SH-SY5Y (cell line): Measurements from ENCODE around the gene ADM2.

Experiments
- GATA2 ChIP-seq: IDR thresholded peaks from 2 replicates; pipeline ENCODE4 v1.6.1; 2011; ENCODE audit warnings: mild to moderate bottlenecking, low read depth, low read length
- GATA3 ChIP-seq: IDR thresholded peaks from 2 replicates; pipeline ENCODE4 v1.6.1; 2011; ENCODE audit warnings: low read depth, mild to moderate bottlenecking, low read length, moderate library complexity

DNA sequence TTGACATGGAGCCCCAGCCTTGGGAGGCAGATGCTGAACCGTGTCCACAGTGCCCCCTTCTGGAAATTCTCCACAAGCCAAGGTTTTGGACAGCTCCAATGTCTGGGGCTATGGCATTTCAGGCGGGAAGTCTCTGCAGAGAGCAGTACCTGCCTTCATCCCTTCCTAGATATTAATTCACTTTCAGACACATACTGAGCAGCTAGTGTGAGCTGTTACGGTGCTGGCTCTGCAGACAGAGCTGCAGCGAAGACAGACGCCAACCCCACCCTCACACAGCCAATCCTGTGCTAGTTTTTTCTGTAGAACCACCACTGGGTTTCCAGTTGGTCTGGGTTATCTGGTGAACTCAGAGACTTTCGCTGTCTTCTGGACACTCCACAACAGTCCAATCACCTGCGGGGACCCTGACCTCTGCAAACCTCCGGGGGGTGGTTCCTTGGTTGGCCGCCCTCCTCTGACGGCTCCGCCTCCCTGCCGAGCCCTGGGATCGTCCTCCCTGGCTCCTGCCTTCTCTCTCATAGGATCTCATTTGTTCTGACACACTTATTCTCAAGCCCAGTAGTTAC, 17.1 kb downstream of the ADM2 start:
- TF ChIP-seq GATA2: no peak
- TF ChIP-seq GATA3: no peak
